ENCODE results near the gene GPR27.

- TF ChIP-seq CTCF (IDR thresholded peaks at IDR 0.05) = no peak
- no peak for TF ChIP-seq EZH2 (IDR thresholded peaks at IDR 0.05)
- TF ChIP-seq EZH2phosphoT487 (IDR thresholded peaks at IDR 0.05) = no peak
Measured at GRCh38 chr3:71721002-71721401, 32.7 kb upstream of the GPR27 start.
